GDM1 (cell line): Measurements from ENCODE around the gene GCAT.

Experiments used
- DNase-seq: peaks from one replicate; lab custom pipeline; 2025; lab: John Stamatoyannopoulos, UW

The GCAT gene

DNA sequence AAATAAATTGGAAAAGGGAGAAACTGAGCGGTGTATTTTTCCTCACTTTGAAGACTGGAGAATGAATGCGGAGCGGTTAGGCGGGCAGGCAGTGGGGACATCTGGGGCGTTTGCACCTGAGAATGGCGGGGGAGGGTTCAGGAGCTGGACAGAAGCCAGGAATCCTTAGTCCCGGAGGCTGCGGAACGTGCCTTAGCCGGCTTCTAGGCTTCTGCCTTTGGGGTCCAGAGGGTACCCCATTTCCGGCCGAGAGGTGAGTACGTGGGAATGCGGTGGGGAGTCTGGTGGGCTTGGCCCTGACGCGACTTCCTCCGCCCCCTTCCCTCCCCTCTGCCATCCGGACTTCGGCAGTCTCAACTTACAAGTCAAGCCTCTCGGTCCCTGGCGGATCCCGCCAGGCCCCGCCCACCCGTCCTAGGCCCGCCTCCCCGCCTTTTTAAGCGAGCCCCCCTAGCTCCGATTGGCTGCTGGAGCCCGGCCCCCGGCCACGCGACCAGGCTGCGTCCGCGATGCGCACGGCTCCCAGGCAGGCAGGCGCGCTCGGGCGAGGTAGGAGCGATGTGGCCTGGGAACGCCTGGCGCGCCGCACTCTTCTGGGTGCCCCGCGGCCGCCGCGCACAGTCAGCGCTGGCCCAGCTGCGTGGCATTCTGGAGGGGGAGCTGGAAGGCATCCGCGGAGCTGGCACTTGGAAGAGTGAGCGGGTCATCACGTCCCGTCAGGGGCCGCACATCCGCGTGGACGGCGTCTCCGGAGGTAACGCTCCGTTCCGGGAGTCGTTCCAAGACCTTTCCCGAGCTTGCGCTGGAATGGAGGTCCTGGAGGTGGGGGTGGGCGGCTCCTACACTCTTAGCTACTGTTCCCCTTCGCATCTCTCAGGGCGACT lies at the start of gene GCAT:
Gene GCAT, plus strand, starts transcription at position 525 of the 884 bp plus-strand sequence. Its CDS starts 34 bp downstream, at position 559.
- DNase-seq: peak; percentile 94

GRCh38 chr22:37758694-37759093 lies 49.0 kb upstream of the GCAT start:
- peak; percentile 35 for DNase-seq

GRCh38 chr22:37759281-37759680 lies 48.5 kb upstream of the GCAT start:
- no peak for DNase-seq

DNA sequence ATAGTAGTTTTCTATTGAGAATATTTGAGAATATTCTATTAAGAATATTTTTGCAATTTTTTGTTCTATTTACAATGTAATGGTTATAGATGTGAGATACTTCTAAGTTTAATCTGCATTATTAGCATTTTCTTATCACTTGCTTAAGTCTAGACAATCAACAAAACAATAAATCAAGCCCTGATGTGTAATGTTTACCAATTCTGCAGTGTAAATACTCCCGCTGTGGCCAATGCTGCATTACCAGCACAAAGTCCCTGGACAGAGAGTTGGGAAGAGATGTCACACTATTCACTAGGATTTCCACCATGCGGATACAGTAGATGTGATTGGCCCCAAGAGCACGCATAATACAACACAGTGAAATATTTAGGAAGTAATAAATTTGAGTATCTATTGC lies 47.6 kb upstream of the GCAT start:
- no peak for DNase-seq

GRCh38 chr22:37762389-37762836 lies 45.3 kb upstream of the GCAT start:
- no peak for DNase-seq

- no peak for DNase-seq
Measured at GRCh38 chr22:37763012-37763411, 44.7 kb upstream of the GCAT start.

GRCh38 chr22:37763652-37764051 lies 44.1 kb upstream of the GCAT start:
- DNase-seq: no peak

DNA sequence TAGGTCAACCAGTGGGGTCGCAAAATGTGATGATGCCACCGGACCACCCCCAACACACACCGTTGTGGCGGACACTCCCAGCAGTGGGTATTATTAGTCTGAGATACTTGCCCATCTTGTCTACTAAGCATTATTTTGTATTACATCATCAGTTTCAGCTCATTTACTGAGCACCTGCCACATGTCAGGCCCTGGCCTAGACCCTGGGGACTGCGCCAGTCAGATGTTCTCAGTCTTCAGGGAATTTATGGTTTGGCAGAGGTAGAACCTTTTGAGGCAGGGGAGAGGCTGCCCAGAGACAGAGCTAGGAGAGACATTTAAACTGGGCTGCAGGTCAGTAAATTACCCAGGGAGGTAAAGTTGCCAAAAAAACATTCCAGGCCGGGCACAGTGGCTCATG lies 43.1 kb upstream of the GCAT start:
- DNase-seq: no peak

DNA sequence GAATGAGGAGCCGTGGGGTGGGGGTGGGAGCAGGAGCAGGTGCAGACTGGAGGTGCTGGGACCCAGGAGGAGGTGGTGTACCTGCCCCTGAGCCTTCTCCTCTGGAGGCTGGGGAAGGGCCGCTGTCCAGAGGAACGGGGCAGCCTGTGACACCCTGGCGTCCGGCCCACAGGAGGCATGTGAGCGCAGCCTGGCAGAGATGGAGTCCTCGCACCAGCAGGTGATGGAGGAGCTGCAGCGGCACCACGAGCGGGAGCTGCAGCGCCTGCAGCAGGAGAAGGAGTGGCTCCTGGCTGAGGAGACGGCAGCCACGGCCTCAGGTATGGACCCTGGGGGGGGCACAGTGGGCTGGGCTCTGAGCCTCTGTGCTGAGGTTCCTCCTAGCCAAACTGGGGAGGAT lies 42.2 kb upstream of the GCAT start:
- DNase-seq: no peak

DNA sequence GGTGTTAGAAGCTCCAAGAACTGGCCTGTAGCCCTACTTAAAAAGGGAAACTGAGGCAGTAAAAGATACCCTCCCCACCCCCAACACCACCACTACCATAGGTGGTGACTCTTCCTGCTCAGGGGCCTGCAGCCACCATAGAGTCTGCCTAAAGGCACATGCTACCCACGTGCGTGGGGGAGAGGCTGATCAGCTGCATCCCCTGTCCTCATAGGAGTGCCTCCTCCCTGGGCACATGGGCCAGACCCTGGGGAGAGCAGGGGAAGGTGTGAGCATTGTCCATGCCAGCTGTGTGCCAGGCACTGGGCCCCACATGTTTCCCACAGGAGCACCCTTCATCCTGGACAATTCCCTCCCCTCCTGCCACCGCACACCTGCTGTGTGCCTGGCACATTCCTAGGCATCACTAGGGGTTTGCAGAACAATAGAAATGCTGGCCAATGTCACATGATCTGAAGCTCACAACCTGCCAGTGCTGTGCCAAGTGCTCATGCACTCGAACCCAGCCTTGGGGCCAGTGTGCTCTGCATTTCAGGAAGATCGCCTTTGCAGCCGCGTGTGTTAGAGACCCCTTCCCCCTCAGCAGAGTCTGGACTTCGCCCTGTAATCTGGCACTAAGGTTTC lies 41.7 kb upstream of the GCAT start:
- DNase-seq: no peak

DNA sequence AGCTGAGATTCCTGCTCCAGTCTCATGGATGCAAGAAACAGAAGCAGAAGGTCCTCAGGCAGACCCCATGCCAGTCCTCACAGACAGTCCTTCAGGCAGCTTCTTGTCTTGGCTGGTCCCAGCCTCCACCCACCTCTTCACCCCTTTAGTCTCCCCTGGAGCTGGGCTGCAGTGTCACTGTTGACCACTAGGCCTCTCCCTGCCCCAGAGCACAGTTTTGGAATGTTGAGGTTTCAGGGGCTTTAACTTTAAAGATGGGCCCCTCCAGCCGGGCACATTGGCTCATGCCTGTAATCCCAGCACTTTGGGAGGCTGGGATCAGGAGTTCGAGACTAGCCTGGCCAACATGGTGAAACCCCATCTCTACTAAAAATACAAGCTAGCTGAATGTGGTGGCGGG lies 39.5 kb upstream of the GCAT start:
- no peak for DNase-seq

DNA sequence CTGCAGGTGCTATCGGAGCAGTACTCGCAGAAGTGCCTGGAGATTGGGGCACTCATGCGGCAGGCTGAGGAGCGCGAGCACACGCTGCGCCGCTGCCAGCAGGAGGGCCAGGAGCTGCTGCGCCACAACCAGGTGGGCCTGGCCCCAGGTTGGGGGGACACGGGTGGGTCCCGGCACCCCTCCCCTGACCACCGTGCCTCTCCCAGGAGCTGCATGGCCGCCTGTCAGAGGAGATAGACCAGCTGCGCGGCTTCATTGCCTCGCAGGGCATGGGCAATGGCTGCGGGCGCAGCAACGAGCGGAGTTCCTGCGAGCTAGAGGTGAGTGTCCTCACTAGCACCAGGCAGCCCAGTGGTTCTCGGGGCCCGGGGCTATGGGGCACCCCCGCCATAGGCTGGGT lies 38.7 kb upstream of the GCAT start:
- DNase-seq: no peak

DNA sequence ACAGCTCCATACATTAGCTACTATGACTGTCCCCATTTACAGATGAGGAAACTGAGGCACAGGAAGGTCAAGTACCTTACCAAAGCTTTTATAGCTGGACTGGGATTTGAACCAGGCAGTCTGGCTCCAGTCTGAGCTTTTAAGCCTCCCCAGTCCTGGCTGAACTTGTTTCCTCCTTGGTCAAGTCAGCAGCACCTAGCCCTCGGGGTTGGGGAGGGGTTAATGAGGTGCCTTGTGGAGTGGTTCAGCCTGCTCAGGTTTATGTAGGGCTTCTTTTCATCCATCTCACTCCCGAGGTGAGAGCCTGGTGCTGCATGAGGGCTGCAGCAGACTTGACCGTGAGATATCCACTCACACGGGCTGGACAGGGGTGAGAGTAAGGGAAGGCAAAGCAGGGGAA lies 36.7 kb upstream of the GCAT start:
- DNase-seq: no peak

DNA sequence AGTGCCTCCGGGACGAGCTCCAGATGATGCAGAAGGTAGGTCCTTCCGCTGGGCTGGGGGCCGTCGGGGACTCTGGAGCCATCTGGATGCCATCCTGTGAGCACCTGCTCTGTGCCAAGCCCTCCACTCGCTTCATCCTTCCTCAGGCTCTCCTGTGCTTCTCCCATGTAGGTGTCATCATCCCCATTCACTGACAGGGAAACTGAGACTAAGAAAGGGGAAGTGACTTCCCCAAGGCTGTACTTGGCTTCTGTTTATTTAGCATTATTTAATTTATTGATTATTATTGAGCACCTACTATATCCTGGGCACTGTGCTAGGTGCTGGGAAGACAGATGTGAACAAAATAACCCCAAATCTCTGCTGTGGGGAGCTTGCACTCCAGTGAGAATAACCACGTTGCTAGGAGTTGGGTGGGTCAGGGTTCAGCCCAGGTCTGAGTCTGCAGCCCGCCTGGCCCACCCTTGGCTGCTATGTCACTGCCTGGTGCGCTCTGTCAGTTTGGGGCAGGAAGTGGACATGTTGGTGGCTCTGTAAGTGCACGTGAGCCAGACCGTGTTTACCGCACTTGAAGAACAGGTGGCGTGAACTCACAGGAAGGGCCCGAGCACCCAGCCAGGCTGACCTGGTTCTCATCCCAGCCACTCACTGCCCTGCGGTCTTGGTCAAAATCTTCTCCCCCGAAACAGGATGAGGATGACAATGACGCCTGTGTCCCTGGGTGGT lies 35.9 kb upstream of the GCAT start:
- DNase-seq: no peak

- no peak for DNase-seq
Measured at GRCh38 chr22:37774728-37775127, 33.0 kb upstream of the GCAT start.

GRCh38 chr22:37775785-37776638 lies 31.7 kb upstream of the GCAT start:
- DNase-seq: no peak

DNA sequence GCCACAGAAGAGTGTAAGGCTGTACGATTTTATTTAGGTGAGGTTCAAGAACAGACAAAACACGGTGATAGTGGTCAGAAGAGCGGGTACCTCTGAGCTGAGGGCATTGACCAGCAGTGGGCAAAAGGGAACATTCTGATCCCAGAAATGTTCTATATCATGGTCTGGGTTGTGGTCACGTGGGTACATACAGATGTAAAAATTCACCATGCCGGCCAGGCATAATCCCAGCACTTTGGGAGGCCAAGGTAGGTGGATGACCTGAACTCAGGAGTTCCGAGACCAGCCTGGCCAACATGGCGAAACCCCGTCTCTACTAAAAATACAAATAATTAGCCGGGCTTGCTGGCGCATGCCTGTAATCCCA lies 31.1 kb upstream of the GCAT start:
- DNase-seq: no peak

- DNase-seq: no peak
Measured at GRCh38 chr22:37777122-37777687, 30.5 kb upstream of the GCAT start.

- no peak for DNase-seq
Measured at GRCh38 chr22:37778370-37779009, 29.2 kb upstream of the GCAT start.

- DNase-seq: no peak
Measured at GRCh38 chr22:37781434-37782059, 26.2 kb upstream of the GCAT start.
